ENCODE measurements around the gene ALOX5. TPM values are rescaled to one million over a fixed set of nuclear protein-coding genes. Genes with fewer than 3 reads are reported as not detected.
"Not testable (repeated sequence)": the region's sequence is repeated elsewhere in the genome, so short reads cannot be mapped to it uniquely, and the experiment has no call there.

ALOX5 gene
- total RNA-seq, 4 donors from 2014 or later, result 13.5 to 27.2 (median 21.1) TPM

DNA sequence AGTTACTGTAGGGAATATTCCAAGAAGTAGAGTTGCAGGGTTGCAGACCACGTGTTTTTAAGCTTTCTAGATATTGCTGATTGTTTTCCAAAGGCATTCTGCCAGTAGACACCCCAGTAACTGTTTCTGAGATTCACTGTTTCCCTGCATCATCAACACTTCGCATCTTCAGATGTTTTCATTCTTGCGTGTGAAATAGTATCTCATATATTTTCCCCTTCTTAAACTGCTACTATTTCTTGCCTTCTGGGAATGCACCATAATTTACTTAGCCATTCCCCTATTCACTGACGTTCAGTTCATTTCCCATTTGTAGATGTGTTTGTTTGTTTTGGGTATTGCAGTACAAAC is 30.7 kb downstream of the ALOX5 start:
- WGBS, 2 donors (ENCODE audit: low coverage in 1 of 2), result 54 to 63% methylated on average over 3 to 4 of the region's 4 CpGs
- intact Hi-C loops (cut with DNase I; ENCODE audit: low total_unique reads), result no loop called here
- in situ Hi-C loops (cut with MboI; ENCODE audit: low pct_ligation_motif_present in 1 of 4, low pct_unique_long_range_greater_than_20kb in 1 of 4, low sequenced_read_pairs in 3 of 4), result no loop called here
- Histone ChIP-seq H3K27ac (peak overlapping the region in 2 of 4 donors; percentile 8 to 12), H3K27me3 (no peaks in the 10 kb centered on the region), H3K4me1 (no peaks in the 10 kb centered on the region), H3K4me3 (no peak overlapping the region), H3K9me3 (no peaks in the 10 kb centered on the region), H3K36me3 (no peaks in the 10 kb centered on the region)
- TF ChIP-seq, protein P1, sequence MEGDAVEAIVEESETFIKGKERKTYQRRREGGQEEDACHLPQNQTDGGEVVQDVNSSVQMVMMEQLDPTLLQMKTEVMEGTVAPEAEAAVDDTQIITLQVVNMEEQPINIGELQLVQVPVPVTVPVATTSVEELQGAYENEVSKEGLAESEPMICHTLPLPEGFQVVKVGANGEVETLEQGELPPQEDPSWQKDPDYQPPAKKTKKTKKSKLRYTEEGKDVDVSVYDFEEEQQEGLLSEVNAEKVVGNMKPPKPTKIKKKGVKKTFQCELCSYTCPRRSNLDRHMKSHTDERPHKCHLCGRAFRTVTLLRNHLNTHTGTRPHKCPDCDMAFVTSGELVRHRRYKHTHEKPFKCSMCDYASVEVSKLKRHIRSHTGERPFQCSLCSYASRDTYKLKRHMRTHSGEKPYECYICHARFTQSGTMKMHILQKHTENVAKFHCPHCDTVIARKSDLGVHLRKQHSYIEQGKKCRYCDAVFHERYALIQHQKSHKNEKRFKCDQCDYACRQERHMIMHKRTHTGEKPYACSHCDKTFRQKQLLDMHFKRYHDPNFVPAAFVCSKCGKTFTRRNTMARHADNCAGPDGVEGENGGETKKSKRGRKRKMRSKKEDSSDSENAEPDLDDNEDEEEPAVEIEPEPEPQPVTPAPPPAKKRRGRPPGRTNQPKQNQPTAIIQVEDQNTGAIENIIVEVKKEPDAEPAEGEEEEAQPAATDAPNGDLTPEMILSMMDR (IDR thresholded peaks at IDR 0.05), result no peak
- TF ChIP-seq POLR2AphosphoS5 (IDR thresholded peaks at IDR 0.05) (no peak), EP300 (IDR thresholded peaks at IDR 0.05; ENCODE audit: low read depth) (no peak), POLR2A (IDR thresholded peaks at IDR 0.05) (no peak)
- no peak for DNase-seq

DNA sequence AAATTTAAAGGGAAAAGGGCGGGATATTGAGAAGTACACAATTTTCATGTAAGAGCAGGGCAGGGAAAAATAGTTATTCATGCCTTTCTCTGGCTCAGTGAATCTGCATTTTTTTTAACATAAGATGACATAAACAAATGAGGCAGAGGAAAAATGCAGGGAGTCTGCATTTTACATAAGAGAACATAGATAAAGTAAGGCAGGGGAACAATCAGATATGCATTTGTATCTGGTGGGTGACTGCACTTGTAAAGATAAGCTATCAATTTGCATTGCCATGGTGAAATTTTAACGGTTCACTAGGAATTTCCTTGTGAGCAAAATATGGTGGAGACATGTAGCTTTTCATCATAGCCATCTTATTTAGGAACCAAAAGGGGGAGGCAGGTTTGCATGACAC is 33.5 kb downstream of the ALOX5 start:
- intact Hi-C loops (cut with DNase I; ENCODE audit: low total_unique reads), result no loop called here
- no peaks in the 10 kb centered on the region for H3K9me3 ChIP-seq
- no peaks in the 10 kb centered on the region for H3K4me1 ChIP-seq
- TF ChIP-seq EP300 (IDR thresholded peaks at IDR 0.05; ENCODE audit: low read depth) (no peak), POLR2A (IDR thresholded peaks at IDR 0.05) (no peak), POLR2AphosphoS5 (IDR thresholded peaks at IDR 0.05) (no peak)
- TF ChIP-seq, protein P1 (IDR thresholded peaks at IDR 0.05), result no peak
- DNase-seq, result no peak
- 57 to 63% methylated on average over 2 of the region's 2 CpGs for WGBS, 2 donors (ENCODE audit: low coverage in 1 of 2)
- H3K4me3 ChIP-seq, result no peak overlapping the region
- H3K36me3 ChIP-seq, result no peaks in the 10 kb centered on the region
- in situ Hi-C loops (cut with MboI; ENCODE audit: low pct_ligation_motif_present in 1 of 4, low pct_unique_long_range_greater_than_20kb in 1 of 4, low sequenced_read_pairs in 3 of 4), result no loop called here
- H3K27ac ChIP-seq, result no peak overlapping the region
- H3K27me3 ChIP-seq, result no peaks in the 10 kb centered on the region

DNA sequence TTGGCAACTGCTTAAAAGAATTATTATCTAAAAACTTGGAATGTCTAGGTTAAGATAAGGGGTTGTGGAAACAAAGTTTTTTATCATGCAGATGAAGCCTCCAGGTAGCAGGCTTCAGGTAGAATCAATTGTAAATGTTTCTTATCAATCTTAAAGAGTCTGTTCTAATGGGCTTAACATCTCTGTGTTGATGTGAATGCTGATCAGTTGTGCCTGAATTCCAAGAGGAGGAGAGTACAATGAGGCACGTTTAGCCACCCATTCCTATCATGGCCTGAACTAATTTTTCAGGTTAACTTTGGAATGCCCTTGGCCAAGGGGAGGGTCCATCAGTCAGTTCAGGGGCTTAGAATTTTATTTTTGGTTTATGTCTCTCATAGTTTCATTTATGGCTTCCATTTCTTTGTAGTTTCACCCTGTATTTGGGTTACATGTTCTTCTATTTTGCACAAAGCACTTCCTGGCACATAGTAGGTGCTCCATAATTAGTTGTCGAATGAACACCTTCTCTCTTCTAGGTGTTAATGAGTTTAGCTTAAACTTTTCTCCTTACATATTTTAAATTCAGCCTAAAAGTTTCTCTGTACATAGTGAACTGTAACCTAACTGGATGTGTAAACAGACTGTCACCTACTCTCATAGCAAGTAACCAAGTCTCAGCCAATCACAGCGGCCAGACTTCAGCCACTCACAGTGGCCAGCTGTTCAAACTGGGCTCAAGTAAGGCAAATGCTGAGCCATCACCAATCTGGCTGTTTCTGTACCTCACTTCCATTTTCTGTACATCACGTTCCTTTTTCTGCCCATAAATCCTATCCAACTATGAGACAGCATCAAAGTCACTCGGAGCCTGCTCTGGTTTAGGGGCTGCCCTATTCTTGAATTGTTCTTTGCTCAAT is 34.7 kb downstream of the ALOX5 start:
- no peak overlapping the region for H3K4me3 ChIP-seq
- intact Hi-C loops (cut with DNase I; ENCODE audit: low total_unique reads), result no loop called here
- in situ Hi-C loops (cut with MboI; ENCODE audit: low pct_ligation_motif_present in 1 of 4, low pct_unique_long_range_greater_than_20kb in 1 of 4, low sequenced_read_pairs in 3 of 4), result no loop called here
- peak overlapping the region in 1 of 4 donors; percentile 35 for H3K27ac ChIP-seq
- H3K9me3 ChIP-seq, result no peaks in the 10 kb centered on the region
- WGBS, 2 donors (ENCODE audit: low coverage in 1 of 2), result 43 to 54% methylated on average over 4 to 5 of the region's 5 CpGs
- no peaks in the 10 kb centered on the region for H3K36me3 ChIP-seq
- H3K4me1 ChIP-seq, result no peaks in the 10 kb centered on the region
- H3K27me3 ChIP-seq, result no peaks in the 10 kb centered on the region
- peak; percentile 38 for DNase-seq
- TF ChIP-seq EP300 (IDR thresholded peaks at IDR 0.05; ENCODE audit: low read depth), result no peak
- TF ChIP-seq, protein P1 (IDR thresholded peaks at IDR 0.05), result no peak
- no peak for TF ChIP-seq POLR2AphosphoS5 (IDR thresholded peaks at IDR 0.05)
- TF ChIP-seq POLR2A (IDR thresholded peaks at IDR 0.05), result no peak

DNA sequence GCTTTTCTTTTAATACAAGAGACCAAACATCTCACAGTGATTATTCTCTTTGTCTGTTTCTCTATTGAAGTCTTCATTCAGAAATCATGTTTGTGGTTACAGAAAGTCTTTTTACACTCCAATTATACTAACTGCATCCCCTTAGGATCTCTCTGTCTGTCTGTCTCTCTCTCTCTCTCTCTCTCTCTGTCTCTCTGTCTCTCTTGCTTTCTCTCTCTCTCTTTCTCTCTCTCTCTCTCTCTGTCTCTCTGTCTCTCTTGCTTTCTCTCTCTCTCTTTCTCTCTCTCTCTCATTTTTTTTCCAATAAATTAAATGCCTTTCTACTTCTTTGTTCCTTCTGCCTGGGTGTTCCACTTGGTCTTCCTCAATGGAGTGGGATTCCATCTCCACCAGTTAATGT is 35.3 kb downstream of the ALOX5 start:
- intact Hi-C loops (cut with DNase I; ENCODE audit: low total_unique reads); H3K4me3 ChIP-seq; H3K4me1 ChIP-seq; in situ Hi-C loops (cut with MboI; ENCODE audit: low pct_ligation_motif_present in 1 of 4, low pct_unique_long_range_greater_than_20kb in 1 of 4, low sequenced_read_pairs in 3 of 4); H3K36me3 ChIP-seq; H3K9me3 ChIP-seq; H3K27me3 ChIP-seq; DNase-seq: not testable (repeated sequence)
- peak overlapping the region in 1 of 4 donors; percentile 35 for H3K27ac ChIP-seq

DNA sequence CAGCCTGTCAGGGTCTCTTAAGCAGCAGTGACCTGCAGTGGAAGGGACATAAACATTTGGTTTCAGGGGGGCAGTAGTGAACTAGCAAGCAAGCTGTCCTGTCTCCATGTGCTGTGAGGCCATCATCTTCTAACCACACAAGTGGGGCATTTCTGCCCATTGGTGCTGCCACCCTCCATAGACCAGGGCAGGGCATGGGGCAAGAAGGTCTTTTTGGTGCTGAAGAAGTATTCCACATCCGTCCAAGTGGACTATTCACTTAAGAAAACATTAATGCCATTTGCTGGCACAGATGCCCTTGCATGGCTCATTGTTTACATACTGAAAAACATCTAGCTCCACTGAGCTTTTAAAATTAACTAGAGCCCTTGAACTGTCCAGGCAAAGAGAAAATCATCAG is 35.8 kb downstream of the ALOX5 start:
- H3K4me1 ChIP-seq, result no peaks in the 10 kb centered on the region
- H3K27ac ChIP-seq, result no peak overlapping the region
- no peaks in the 10 kb centered on the region for H3K36me3 ChIP-seq
- in situ Hi-C loops (cut with MboI; ENCODE audit: low pct_ligation_motif_present in 1 of 4, low pct_unique_long_range_greater_than_20kb in 1 of 4, low sequenced_read_pairs in 3 of 4), result no loop called here
- H3K9me3 ChIP-seq, result no peaks in the 10 kb centered on the region
- no peak for DNase-seq
- 79 to 83% methylated on average over 1 of the region's 1 CpG for WGBS, 2 donors (ENCODE audit: low coverage in 1 of 2)
- intact Hi-C loops (cut with DNase I; ENCODE audit: low total_unique reads), result no loop called here
- TF ChIP-seq, protein P1 (IDR thresholded peaks at IDR 0.05), result no peak
- TF ChIP-seq EP300 (IDR thresholded peaks at IDR 0.05; ENCODE audit: low read depth), result no peak
- no peak for TF ChIP-seq POLR2A (IDR thresholded peaks at IDR 0.05)
- no peak for TF ChIP-seq POLR2AphosphoS5 (IDR thresholded peaks at IDR 0.05)
- H3K4me3 ChIP-seq, result no peak overlapping the region
- H3K27me3 ChIP-seq, result no peaks in the 10 kb centered on the region

Measured in transverse colon (tissue), 4 donors.